Measurements from ENCODE around the gene AEBP1. TPM values are rescaled to one million over a fixed set of nuclear protein-coding genes. Genes with fewer than 3 reads are reported as not detected.

AEBP1 gene
- polyA plus RNA-seq, 4 donors = 64.8 to 169 (median 78.0) TPM

- DNase-seq (ENCODE audit: low read depth in 4 of 4, low spot score in 3 of 4) = no peak
Observed at GRCh38 chr7:44066111-44066460, 38.1 kb upstream of the AEBP1 start.

GRCh38 chr7:44066494-44067063 is 37.6 kb upstream of the AEBP1 start:
- DNase-seq (ENCODE audit: low read depth in 4 of 4, low spot score in 3 of 4) = no peak

GRCh38 chr7:44067064-44067951 is 36.8 kb upstream of the AEBP1 start:
- no peak for DNase-seq (ENCODE audit: low read depth in 4 of 4, low spot score in 3 of 4)

GRCh38 chr7:44068054-44068453 is 36.1 kb upstream of the AEBP1 start:
- DNase-seq (ENCODE audit: low read depth in 4 of 4, low spot score in 3 of 4) = no peak

- no peak for DNase-seq (ENCODE audit: low read depth in 4 of 4, low spot score in 3 of 4)
Observed at GRCh38 chr7:44071726-44072363, 32.3 kb upstream of the AEBP1 start.

GRCh38 chr7:44072364-44073231 is 31.5 kb upstream of the AEBP1 start:
- no peak for DNase-seq (ENCODE audit: low read depth in 4 of 4, low spot score in 3 of 4)

GRCh38 chr7:44073664-44074348 is 30.3 kb upstream of the AEBP1 start:
- DNase-seq (ENCODE audit: low read depth in 4 of 4, low spot score in 3 of 4) = no peak

GRCh38 chr7:44074349-44074695 is 29.8 kb upstream of the AEBP1 start:
- no peak for DNase-seq (ENCODE audit: low read depth in 4 of 4, low spot score in 3 of 4)

- DNase-seq (ENCODE audit: low read depth in 4 of 4, low spot score in 3 of 4) = no peak
Observed at GRCh38 chr7:44075296-44076075, 28.7 kb upstream of the AEBP1 start.

- DNase-seq (ENCODE audit: low read depth in 4 of 4, low spot score in 3 of 4) = no peak
Observed at GRCh38 chr7:44076101-44076895, 27.8 kb upstream of the AEBP1 start.

- no peak for DNase-seq (ENCODE audit: low read depth in 4 of 4, low spot score in 3 of 4)
Observed at GRCh38 chr7:44077061-44077460, 27.1 kb upstream of the AEBP1 start.

- DNase-seq (ENCODE audit: low read depth in 4 of 4, low spot score in 3 of 4) = no peak
Observed at GRCh38 chr7:44077681-44078091, 26.5 kb upstream of the AEBP1 start.

- peak in 2 of 4 donors; percentile 53 to 55 for DNase-seq (ENCODE audit: low read depth in 4 of 4, low spot score in 3 of 4)
Observed at GRCh38 chr7:44078521-44078920, 25.6 kb upstream of the AEBP1 start.

GRCh38 chr7:44079331-44080021 is 24.7 kb upstream of the AEBP1 start:
- no peak for DNase-seq (ENCODE audit: low read depth in 4 of 4, low spot score in 3 of 4)

- DNase-seq (ENCODE audit: low read depth in 4 of 4, low spot score in 3 of 4) = no peak
Observed at GRCh38 chr7:44080118-44080517, 24.0 kb upstream of the AEBP1 start.

- no peak for DNase-seq (ENCODE audit: low read depth in 4 of 4, low spot score in 3 of 4)
Observed at GRCh38 chr7:44080686-44081265, 23.4 kb upstream of the AEBP1 start.

GRCh38 chr7:44081266-44081748 is 22.8 kb upstream of the AEBP1 start:
- no peak for DNase-seq (ENCODE audit: low read depth in 4 of 4, low spot score in 3 of 4)

Data from left renal pelvis (tissue), 4 donors.